Measurements from ENCODE around the gene ADAP1. TPM values are rescaled to one million over a fixed set of nuclear protein-coding genes. Genes with fewer than 3 reads are reported as not detected.

ADAP1 gene
- total RNA-seq, 3 donors from 2014 or later, result 7.5 to 15.5 (median 14.0) TPM

DNA sequence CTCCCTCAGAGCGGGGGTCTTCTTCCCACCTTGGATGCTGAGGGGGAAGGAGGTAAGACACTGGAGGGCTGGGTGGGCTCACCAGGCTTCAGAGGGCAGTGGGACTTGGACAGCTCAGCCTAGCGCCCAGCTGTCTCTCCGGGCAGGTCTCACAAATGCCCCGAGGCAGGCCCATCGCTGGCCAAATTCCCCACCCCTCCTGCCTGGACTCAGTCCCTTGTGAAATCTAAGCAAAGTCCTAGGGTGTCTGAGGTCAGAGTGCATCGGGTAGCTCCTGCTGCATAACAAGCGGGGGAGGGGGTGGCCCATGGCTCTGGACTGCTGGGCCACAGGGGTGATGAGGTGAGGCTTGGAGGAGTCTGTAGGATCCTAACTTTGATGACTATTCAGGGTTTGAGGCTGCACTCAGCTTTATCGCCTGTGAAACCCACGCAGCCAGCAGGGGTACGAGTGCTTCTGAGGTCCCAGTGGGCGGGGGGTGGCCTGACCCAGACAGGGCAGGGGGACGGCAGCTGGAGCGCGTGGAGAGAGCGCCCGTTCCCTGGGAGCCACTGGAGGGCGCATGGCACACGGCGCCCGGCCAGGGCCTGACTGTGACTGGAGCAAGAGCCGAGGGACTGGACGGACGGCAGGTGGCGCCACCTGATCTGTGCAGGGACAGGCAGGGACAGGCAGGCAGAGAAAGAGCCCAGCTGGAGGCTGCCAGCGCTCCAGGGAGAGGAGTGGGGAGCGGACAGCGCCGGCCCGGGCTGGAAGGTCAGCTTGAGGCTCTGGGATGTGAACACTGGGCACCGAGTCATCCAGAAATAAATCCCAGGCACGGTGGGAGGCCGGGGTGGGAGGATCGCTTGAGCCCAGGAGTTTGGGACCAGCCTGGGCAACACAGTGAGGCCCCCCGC, 38.5 kb upstream of the ADAP1 start:
- peak; percentile 63 to 68 (median 64) for TF ChIP-seq POLR2AphosphoS5 (IDR thresholded peaks at IDR 0.05)
- TF ChIP-seq, protein P1, sequence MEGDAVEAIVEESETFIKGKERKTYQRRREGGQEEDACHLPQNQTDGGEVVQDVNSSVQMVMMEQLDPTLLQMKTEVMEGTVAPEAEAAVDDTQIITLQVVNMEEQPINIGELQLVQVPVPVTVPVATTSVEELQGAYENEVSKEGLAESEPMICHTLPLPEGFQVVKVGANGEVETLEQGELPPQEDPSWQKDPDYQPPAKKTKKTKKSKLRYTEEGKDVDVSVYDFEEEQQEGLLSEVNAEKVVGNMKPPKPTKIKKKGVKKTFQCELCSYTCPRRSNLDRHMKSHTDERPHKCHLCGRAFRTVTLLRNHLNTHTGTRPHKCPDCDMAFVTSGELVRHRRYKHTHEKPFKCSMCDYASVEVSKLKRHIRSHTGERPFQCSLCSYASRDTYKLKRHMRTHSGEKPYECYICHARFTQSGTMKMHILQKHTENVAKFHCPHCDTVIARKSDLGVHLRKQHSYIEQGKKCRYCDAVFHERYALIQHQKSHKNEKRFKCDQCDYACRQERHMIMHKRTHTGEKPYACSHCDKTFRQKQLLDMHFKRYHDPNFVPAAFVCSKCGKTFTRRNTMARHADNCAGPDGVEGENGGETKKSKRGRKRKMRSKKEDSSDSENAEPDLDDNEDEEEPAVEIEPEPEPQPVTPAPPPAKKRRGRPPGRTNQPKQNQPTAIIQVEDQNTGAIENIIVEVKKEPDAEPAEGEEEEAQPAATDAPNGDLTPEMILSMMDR (IDR thresholded peaks at IDR 0.05), result peak; percentile 94 to 100 (median 100)
- TF ChIP-seq POLR2A (IDR thresholded peaks at IDR 0.05), result no peak
- intact Hi-C loops (cut with DNase I; ENCODE audit: low total_unique reads), result loop anchor here (10.0 kb wide), 1 partner anchor 172 kb away; the partner anchor contains the start of gene ZFAND2A
- H3K27ac ChIP-seq, result no peak overlapping the region
- no peaks in the 10 kb centered on the region for H3K9me3 ChIP-seq
- H3K4me1 ChIP-seq, result peaks cover 0 to 7% of the 10 kb centered on the region in 2 donors
- peaks cover 4% of the 10 kb centered on the region for H3K36me3 ChIP-seq
- peaks cover 3 to 36% of the 10 kb centered on the region in 2 donors for H3K27me3 ChIP-seq
- peak; percentile 92 to 97 for DNase-seq (ENCODE audit: low spot score in 2 of 2)
- H3K4me3 ChIP-seq, result no peak overlapping the region

DNA sequence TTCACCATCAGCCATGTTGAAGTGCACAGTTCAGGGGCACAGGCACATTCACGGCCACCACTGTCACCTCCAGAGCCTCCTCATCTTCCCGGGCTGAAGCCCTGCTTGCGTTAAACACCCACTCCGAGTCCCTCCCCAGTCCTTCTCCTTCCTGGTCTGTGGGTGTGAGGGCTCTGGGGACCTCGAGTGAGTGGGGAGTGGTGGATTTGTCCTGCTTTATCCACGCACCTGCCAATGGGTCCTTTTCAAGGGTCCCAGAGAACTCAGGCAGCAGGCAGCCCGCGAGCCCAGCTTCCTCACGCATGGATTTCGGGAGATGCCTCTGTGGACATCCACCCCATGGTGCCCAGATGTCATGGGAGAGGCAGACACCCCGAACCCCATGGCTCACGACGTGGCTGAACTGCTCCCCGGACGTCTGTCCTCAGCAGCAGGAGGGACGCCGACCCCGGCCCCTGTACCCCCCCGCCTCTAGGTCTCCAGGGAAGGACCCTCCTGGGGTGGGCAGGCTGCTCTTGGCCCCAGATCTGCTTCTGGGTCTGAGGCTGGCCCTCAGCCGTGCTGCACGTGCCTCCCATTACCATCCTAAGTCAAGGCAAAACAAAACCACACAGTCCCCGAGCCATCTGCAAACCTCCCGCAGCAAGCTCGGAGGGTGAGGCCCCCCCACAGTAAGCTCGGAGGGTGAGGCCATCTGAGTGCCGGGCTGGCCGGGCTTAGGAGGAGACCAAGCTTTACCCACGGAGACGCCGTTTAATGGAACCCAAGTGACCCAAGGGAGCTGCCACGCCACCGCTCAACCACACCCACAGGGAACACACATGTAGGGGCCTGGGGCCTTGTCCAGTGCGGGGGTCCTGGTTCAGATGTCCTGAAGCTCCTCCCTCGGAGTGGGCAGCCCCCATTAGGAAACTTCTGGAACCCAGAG, 37.5 kb upstream of the ADAP1 start:
- Histone ChIP-seq H3K4me1 (peaks cover 0 to 7% of the 10 kb centered on the region in 2 donors), H3K27me3 (peaks cover 9 to 46% of the 10 kb centered on the region in 2 donors), H3K27ac (no peak overlapping the region), H3K36me3 (peaks cover 4% of the 10 kb centered on the region), H3K4me3 (no peak overlapping the region), H3K9me3 (no peaks in the 10 kb centered on the region)
- no peak for DNase-seq (ENCODE audit: low spot score in 2 of 2)
- intact Hi-C loops (cut with DNase I; ENCODE audit: low total_unique reads), result loop anchor here (10.0 kb wide), 1 partner anchor 173 kb away; the partner anchor contains the start of gene ZFAND2A
- no peak for TF ChIP-seq POLR2AphosphoS5 (IDR thresholded peaks at IDR 0.05)
- TF ChIP-seq POLR2A (IDR thresholded peaks at IDR 0.05), result no peak

- H3K4me1 ChIP-seq, result peaks cover 0 to 7% of the 10 kb centered on the region in 2 donors
- TF ChIP-seq POLR2A (IDR thresholded peaks at IDR 0.05) (no peak), POLR2AphosphoS5 (IDR thresholded peaks at IDR 0.05) (no peak)
- TF ChIP-seq, protein P1 (IDR thresholded peaks at IDR 0.05), result no peak
- H3K4me3 ChIP-seq, result no peak overlapping the region
- no peaks in the 10 kb centered on the region for H3K36me3 ChIP-seq
- intact Hi-C loops (cut with DNase I; ENCODE audit: low total_unique reads), result loop anchor here (10.0 kb wide), 1 partner anchor 174 kb away; the partner anchor contains the start of gene ZFAND2A
- no peaks in the 10 kb centered on the region for H3K9me3 ChIP-seq
- H3K27me3 ChIP-seq, result peaks cover 9 to 54% of the 10 kb centered on the region in 2 donors
- no peak overlapping the region for H3K27ac ChIP-seq
- no peak for DNase-seq (ENCODE audit: low spot score in 2 of 2)
Measured at GRCh38 chr7:990933-991728, 36.7 kb upstream of the ADAP1 start.

- TF ChIP-seq, protein P1 (IDR thresholded peaks at IDR 0.05), result no peak
- TF ChIP-seq POLR2AphosphoS5 (IDR thresholded peaks at IDR 0.05), result no peak
- no peak for TF ChIP-seq POLR2A (IDR thresholded peaks at IDR 0.05)
- DNase-seq (ENCODE audit: low spot score in 2 of 2), result no peak
- H3K4me3 ChIP-seq, result no peak overlapping the region
- H3K27me3 ChIP-seq, result peaks cover 9 to 59% of the 10 kb centered on the region in 2 donors
- no peaks in the 10 kb centered on the region for H3K36me3 ChIP-seq
- no peak overlapping the region for H3K27ac ChIP-seq
- peaks cover 0 to 7% of the 10 kb centered on the region in 2 donors for H3K4me1 ChIP-seq
- H3K9me3 ChIP-seq, result no peaks in the 10 kb centered on the region
- intact Hi-C loops (cut with DNase I; ENCODE audit: low total_unique reads), result loop anchor here (10.0 kb wide), 1 partner anchor 174 kb away; the partner anchor contains the start of gene ZFAND2A
Measured at GRCh38 chr7:990352-990932, 36.0 kb upstream of the ADAP1 start.
